Brain microvascular endothelial cell (primary cell): ENCODE results near the gene ATP13A3.

Experiments
- DNase-seq: peaks from one replicate; pipeline ENCODE4 v3.0.0-alpha.2; 2020
- H3K27ac ChIP-seq: fragments of 250-450 bp; sonication (Bioruptor Pico); 2 replicates; pipeline ENCODE4 v1.5.1; 2020; ENCODE audit warnings: mild to moderate bottlenecking, moderate library complexity
- H3K27me3 ChIP-seq: fragments of 250-450 bp; sonication (Bioruptor Pico); replicated peaks from 2 replicates; pipeline ENCODE4 v1.5.1; 2020; ENCODE audit warnings: mild to moderate bottlenecking
- H3K36me3 ChIP-seq: fragments of 250-450 bp; sonication (Bioruptor Pico); replicated peaks from 2 replicates; pipeline ENCODE4 v1.5.1; 2020; ENCODE audit warnings: mild to moderate bottlenecking
- H3K4me3 ChIP-seq: 2 replicates; pipeline ENCODE4 v1.5.1; 2011; ENCODE audit warnings: low read depth, mild to moderate bottlenecking, control low read depth, low read length, moderate library complexity
- CTCF ChIP-seq: IDR thresholded peaks from 2 replicates; pipeline ENCODE4 v1.5.1; 2011; ENCODE audit warnings: low read depth, mild to moderate bottlenecking, moderate library complexity, low read length, control low read depth, inconsistent platforms; ENCODE audit errors: missing control alignments
- in situ Hi-C: cut with HindIII; loops from 2 replicates; pipeline ENCODE4 v1.10.0; 2017; ENCODE audit warnings: low sequenced_read_pairs, low pct_ligation_motif_present

The ATP13A3 gene

GRCh38 chr3:194447657-194448056 lies 39.1 kb downstream of the ATP13A3 start:
- no peak for TF ChIP-seq CTCF
- DNase-seq = no peak
- Histone ChIP-seq H3K27me3 (no peaks in the 10 kb centered on the region), H3K4me3 (no peak overlapping the region), H3K27ac (no peak overlapping the region), H3K36me3 (peaks cover 58% of the 10 kb centered on the region)
- in situ Hi-C loops = no loop called here

- H3K27me3 ChIP-seq = no peaks in the 10 kb centered on the region
- in situ Hi-C loops = no loop called here
- H3K27ac ChIP-seq = no peak overlapping the region
- no peak for DNase-seq
- no peak overlapping the region for H3K4me3 ChIP-seq
- H3K36me3 ChIP-seq = peaks cover 60% of the 10 kb centered on the region
- no peak for TF ChIP-seq CTCF
Observed at GRCh38 chr3:194447161-194447560, 39.6 kb downstream of the ATP13A3 start.

- H3K36me3 ChIP-seq = peaks cover 60% of the 10 kb centered on the region
Observed at GRCh38 chr3:194446754-194447153, 40.0 kb downstream of the ATP13A3 start.

GRCh38 chr3:194446172-194446571 lies 40.6 kb downstream of the ATP13A3 start:
- no peak overlapping the region for H3K27ac ChIP-seq
- in situ Hi-C loops = no loop called here
- H3K4me3 ChIP-seq = no peak overlapping the region
- H3K27me3 ChIP-seq = no peaks in the 10 kb centered on the region
- DNase-seq = no peak
- TF ChIP-seq CTCF = no peak
- peaks cover 57% of the 10 kb centered on the region for H3K36me3 ChIP-seq

More at GRCh38 chr3:194446754-194447153, 40.0 kb downstream of the ATP13A3 start:
- no peak for TF ChIP-seq CTCF
- no peak for DNase-seq
- Histone ChIP-seq H3K4me3 (no peak overlapping the region), H3K27ac (no peak overlapping the region), H3K27me3 (no peaks in the 10 kb centered on the region)
- in situ Hi-C loops = no loop called here

- TF ChIP-seq CTCF = no peak
- Histone ChIP-seq H3K36me3 (peaks cover 62% of the 10 kb centered on the region), H3K27ac (no peak overlapping the region), H3K27me3 (no peaks in the 10 kb centered on the region), H3K4me3 (no peak overlapping the region)
- no peak for DNase-seq
- in situ Hi-C loops = no loop called here
Observed at GRCh38 chr3:194443901-194444300, 42.9 kb downstream of the ATP13A3 start.

- TF ChIP-seq CTCF = no peak
- in situ Hi-C loops = no loop called here
- no peak for DNase-seq
- no peak overlapping the region for H3K27ac ChIP-seq
- H3K4me3 ChIP-seq = no peak overlapping the region
- H3K36me3 ChIP-seq = peaks cover 65% of the 10 kb centered on the region
- no peaks in the 10 kb centered on the region for H3K27me3 ChIP-seq
Observed at GRCh38 chr3:194440756-194441155, 46.0 kb downstream of the ATP13A3 start.
